GM12878 (cell line): ENCODE results near the gene DRC1. TPM values are rescaled to one million over a fixed set of nuclear protein-coding genes. Genes with fewer than 3 reads are reported as not detected.

ENCODE experiments used
- ATAC-seq: fragments of 200-7000 bp; cut with Tn5 transposase; 3 replicates; pipeline ENCODE4 v1.9.1; 2020; ENCODE audit warnings: mild to moderate bottlenecking, moderate library complexity
- BruUV-seq: library from RNA; stranded (reverse); fragments of 400-500 nt; replicated peaks from 2 replicates; lab custom pipeline; 2021; lab: Mats Ljungman, UMichigan
- CTCF ChIA-PET: fragments of 300-600 bp; sonication (Branson Sonifier 250); formaldehyde crosslinking; extraction: SDS; loops from one replicate; lab custom pipeline; 2021; ENCODE audit warnings: inconsistent platforms; lab: Yijun Ruan, JAX
- POLR2A ChIA-PET: fragments of 350-600 bp; formaldehyde crosslinking; extraction: SDS; loops from one replicate; lab custom pipeline; 2021; ENCODE audit warnings: inconsistent platforms; lab: Charles Lee
- RAD21 ChIA-PET: fragments of 300-600 bp; sonication (Branson Sonifier 250); formaldehyde crosslinking; loops from one replicate; lab custom pipeline; 2023; ENCODE audit warnings: antibody characterized with exemption; ENCODE audit not compliant: unreplicated experiment; lab: Charles Lee
- SMC1A ChIA-PET: fragments of 300-600 bp; sonication (Branson Sonifier 250); formaldehyde crosslinking; loops from one replicate; lab custom pipeline; 2023; ENCODE audit not compliant: unreplicated experiment, uncharacterized antibody; lab: Charles Lee
- DNase-seq: peaks from one replicate; pipeline ENCODE4 v3.0.0-alpha.2; 2011; ENCODE audit warnings: low read depth, low spot score
- FAIRE-seq: peaks from 3 replicates; lab custom pipeline; 2011; peaks lifted over from hg19 to GRCh38; lab: Jason Lieb, UNC
- H2AFZ ChIP-seq: 2 replicates; pipeline ENCODE4 v1.6.0; 2011; ENCODE audit warnings: low read depth, low read length, control low read depth; ENCODE audit not compliant: control insufficient read depth
- H3K27ac ChIP-seq: 2 replicates; pipeline ENCODE4 v1.5.1; 2011; ENCODE audit warnings: control low read depth; ENCODE audit not compliant: control insufficient read depth, insufficient read depth
- H3K27me3 ChIP-seq, 2 experiments: replicated peaks in 1 of 2; 2 replicates each; pipeline versions ENCODE4 v1.6.0 to v1.6.1; 2011; ENCODE audit warnings: low read length in 1 of 2; ENCODE audit not compliant: control insufficient read depth in 2 of 2, insufficient read depth in 2 of 2
- H3K36me3 ChIP-seq, 2 experiments: 2 replicates each; pipeline ENCODE4 v1.5.1; 2011; ENCODE audit warnings: low read length in 1 of 2; ENCODE audit not compliant: control insufficient read depth in 2 of 2, insufficient read depth in 2 of 2
- H3K4me1 ChIP-seq: 2 replicates; pipeline ENCODE4 v1.6.1; 2011; ENCODE audit warnings: mild to moderate bottlenecking, low read length, moderate library complexity, mixed read lengths; ENCODE audit not compliant: control insufficient read depth, insufficient read depth
- H3K4me2 ChIP-seq: 2 replicates; pipeline ENCODE4 v1.6.0; 2011; ENCODE audit warnings: control low read depth; ENCODE audit not compliant: control insufficient read depth, insufficient read depth
- H3K4me3 ChIP-seq: fragments of 200-600 bp; sonication (generic); 2 replicates; pipeline ENCODE4 v1.5.1; 2016
- H3K79me2 ChIP-seq: 2 replicates; pipeline ENCODE4 v1.6.0; 2011; ENCODE audit warnings: low read length; ENCODE audit not compliant: control insufficient read depth, insufficient read depth
- H3K9ac ChIP-seq: 2 replicates; pipeline ENCODE4 v1.8.0; 2011; ENCODE audit warnings: low read length, control low read depth, mixed read lengths; ENCODE audit not compliant: control insufficient read depth, insufficient read depth
- H3K9me3 ChIP-seq: replicated peaks from 3 replicates; pipeline ENCODE4 v1.5.1; 2011; ENCODE audit warnings: mild to moderate bottlenecking, low read length; ENCODE audit not compliant: control insufficient read depth, insufficient read depth
- H4K20me1 ChIP-seq: 2 replicates; pipeline ENCODE4 v1.6.0; 2011; ENCODE audit not compliant: control insufficient read depth, insufficient read depth
- ATF2 ChIP-seq: IDR thresholded peaks from 2 replicates; pipeline ENCODE4 v1.6.1; 2012; ENCODE audit warnings: low read length, inconsistent platforms
- BMI1 ChIP-seq: fragments of 450-650 bp; IDR thresholded peaks from 2 replicates; pipeline ENCODE4 v1.6.1; 2016; ENCODE audit warnings: mild to moderate bottlenecking, moderate library complexity, borderline replicate concordance
- E4F1 ChIP-seq: fragments of 450-650 bp; IDR thresholded peaks from 2 replicates; pipeline ENCODE4 v1.6.1; 2018; ENCODE audit warnings: borderline replicate concordance, mild to moderate bottlenecking; ENCODE audit not compliant: partially characterized antibody
- FOXM1 ChIP-seq: IDR thresholded peaks from 2 replicates; pipeline ENCODE4 v1.6.1; 2012; ENCODE audit warnings: low read depth, mild to moderate bottlenecking, inconsistent platforms, low read length, moderate library complexity
- HCFC1 ChIP-seq: fragments of 150-350 bp; IDR thresholded peaks from 2 replicates; pipeline ENCODE4 v1.6.1; 2014; ENCODE audit warnings: low read length
- IRF4 ChIP-seq: IDR thresholded peaks from 2 replicates; pipeline ENCODE4 v1.6.1; 2011; ENCODE audit warnings: low read depth, low read length
- MLLT1 ChIP-seq: fragments of 450-650 bp; IDR thresholded peaks from 2 replicates; pipeline ENCODE4 v1.6.1; 2016; ENCODE audit warnings: mild to moderate bottlenecking
- MTA2 ChIP-seq: fragments of 450-650 bp; IDR thresholded peaks from 2 replicates; pipeline ENCODE4 v1.6.1; 2016; ENCODE audit warnings: low read depth, mild to moderate bottlenecking, moderate library complexity
- MTA3 ChIP-seq: IDR thresholded peaks from 2 replicates; pipeline ENCODE4 v1.6.1; 2012; ENCODE audit warnings: low read length, inconsistent platforms, borderline replicate concordance
- MXI1 ChIP-seq: fragments of 150-350 bp; IDR thresholded peaks from 2 replicates; pipeline ENCODE4 v1.6.1; 2011; ENCODE audit warnings: low read depth, mild to moderate bottlenecking, inconsistent platforms, low read length, improper control_type of control experiment
- NFIC ChIP-seq: IDR thresholded peaks from 2 replicates; pipeline ENCODE4 v1.6.1; 2012; ENCODE audit warnings: low read depth, mild to moderate bottlenecking, inconsistent platforms, low read length, moderate library complexity
- NFXL1 ChIP-seq: fragments of 450-650 bp; IDR thresholded peaks from 2 replicates; pipeline ENCODE4 v1.6.1; 2017; ENCODE audit warnings: antibody characterized with exemption, mild to moderate bottlenecking, borderline replicate concordance
- PKNOX1 ChIP-seq: fragments of 450-650 bp; IDR thresholded peaks from 2 replicates; pipeline ENCODE4 v1.6.1; 2016; ENCODE audit warnings: mild to moderate bottlenecking
- RELB ChIP-seq: fragments of 450-650 bp; IDR thresholded peaks from 2 replicates; pipeline ENCODE4 v1.6.1; 2017; ENCODE audit warnings: low read depth, mild to moderate bottlenecking, moderate library complexity
- SREBF1 ChIP-seq: IDR thresholded peaks from 2 replicates; pipeline ENCODE4 v1.6.1; 2012; ENCODE audit warnings: mild to moderate bottlenecking, low read length
- WGBS: methylation state at CpG from one replicate; pipeline ENCODE4 v1.1.6; 2016; ENCODE audit warnings: low lambda C conversion rate; ENCODE audit not compliant: insufficient replicate concordance, insufficient coverage; ENCODE audit errors: missing lambda C conversion rate; 5-methylcytosine and 5-hydroxymethylcytosine counted together
- in situ Hi-C: fragments of 300-500 bp; cut with MboI; formaldehyde crosslinking; loops from 9 replicates; pipeline ENCODE4 v1.14.3; 2018; ENCODE audit warnings: mixed read lengths
- intact Hi-C: fragments of 100-400 bp; cut with micrococcal nuclease; formaldehyde crosslinking; loops from one replicate; pipeline ENCODE4 v1.14.2; 2022; ENCODE audit not compliant: unreplicated experiment
- polyA plus RNA-seq, 11 experiments: library from polyadenylated mRNA; depleted of rRNA in 4 of 11; unstranded in 6 of 11; stranded (reverse) in 5 of 11; fragments of >200 nt; fragmentation: Nextera tagmentation in 4 of 11; fragmentation: Illumina TruSeq in 1 of 11; extraction: Ambion mirVana in 4 of 11; extraction: Trizol in 1 of 11; gene quantifications; 1 replicate in 1 of 11; 2 replicates in 10 of 11; pipeline versions ENCODE4 v1.2.1 to v1.2.3, GENCODE V29; 2011 to 2016; ENCODE audit warnings: inconsistent platforms in 2 of 11, missing spikeins in 2 of 11, low read depth in 1 of 11
- total RNA-seq, 4 experiments: library from RNA; depleted of rRNA in 3 of 4; stranded (reverse); fragments of >200 nt in 3 of 4; fragmentation: Illumina TruSeq in 1 of 4; extraction: Trizol in 1 of 4; gene quantifications; 2 replicates each; pipeline versions ENCODE4 v1.2.1 to v1.2.3, GENCODE V29; 2013 to 2021

DRC1 gene
- total and polyA plus RNA-seq, 10 of the 15 experiments (the other 5 are each of a cell fraction or from before 2014, with no cell fraction given) = 0.03 TPM; not detected in 9

- CTCF ChIA-PET = interaction anchor here (0.7 kb wide), 1 partner anchor 11 kb away, joined by 4 read pairs; no protein-coding TSS in a partner anchor
- Histone ChIP-seq H3K4me1 (no peaks in the 10 kb centered on the region), H4K20me1 (no peaks in the 10 kb centered on the region), H3K27me3 (peaks cover 0 to 1% of the 10 kb centered on the region in 2 experiments; a peak in 1 of 4 replicates), H3K79me2 (no peaks in the 10 kb centered on the region), H3K9ac (no peak overlapping the region), H3K4me3 (no peak overlapping the region), H3K27ac (no peak overlapping the region), H3K9me3 (no peaks in the 10 kb centered on the region), H2AFZ (no peak overlapping the region)
- DNase-seq (no peak), ATAC-seq (peak; percentile 26; the same call in 2 of the 3 replicates), FAIRE-seq (no peak)
- RAD21 ChIA-PET = no interaction called here
- SMC1A ChIA-PET = no interaction called here
- WGBS = 24% methylated on average over 11 of the region's 11 CpGs
- POLR2A ChIA-PET = no interaction called here
- in situ Hi-C loops = no loop called here
- BruUV-seq = no TSS peak
- intact Hi-C loops = no loop called here
- no peak for TF ChIP-seq MLLT1
- no peak for TF ChIP-seq E4F1
- no peak for TF ChIP-seq RELB
- TF ChIP-seq FOXM1 = no peak
- TF ChIP-seq MTA3 = no peak
- no peak for TF ChIP-seq MTA2
- TF ChIP-seq NFIC = no peak
- no peak for TF ChIP-seq HCFC1
- no peak for TF ChIP-seq BMI1
- no peak for TF ChIP-seq IRF4
- no peak for TF ChIP-seq ATF2
- TF ChIP-seq MXI1 = no peak
- no peak for TF ChIP-seq PKNOX1
- no peak for TF ChIP-seq SREBF1
- no peak for TF ChIP-seq NFXL1
- TF ChIP-seq, all 136 proteins: peak for 0
- H3K36me3 ChIP-seq = no peaks in the 10 kb centered on the region
- H3K4me2 ChIP-seq = no peak overlapping the region
Measured at GRCh38 chr2:26455037-26455669, 53.4 kb downstream of the DRC1 start.
